GM12891 (cell line): ENCODE measurements around the gene APOE.

Source experiments
- PAX5 ChIP-seq: IDR thresholded peaks from 2 replicates; pipeline ENCODE4 v1.6.1; 2011; ENCODE audit warnings: low read length, moderate library complexity, mild to moderate bottlenecking; ENCODE audit not compliant: insufficient read depth, severe bottlenecking
- POLR2A ChIP-seq: IDR thresholded peaks from 2 replicates; pipeline ENCODE4 v1.6.1; 2011; ENCODE audit warnings: low read depth, low read length, control low read depth
- POLR2AphosphoS5 ChIP-seq: IDR thresholded peaks from 2 replicates; pipeline ENCODE4 v1.6.1; 2011; ENCODE audit warnings: low read depth, low read length, control low read depth
- TAF1 ChIP-seq: IDR thresholded peaks from 2 replicates; pipeline ENCODE4 v1.6.1; 2011; ENCODE audit warnings: low read depth, low read length, control low read depth

- 0 out of 2 replicates have a peak, but pooled peaks have one; percentile 41 for TF ChIP-seq POLR2A
- TF ChIP-seq POLR2AphosphoS5: peak; percentile 54; the same call in 1 of the 2 replicates
- TF ChIP-seq TAF1: 0 out of 2 replicates have a peak, but pooled peaks have one; percentile 36
- TF ChIP-seq PAX5: no peak
These were observed 38.2 kb downstream of the APOE start for GRCh38 chr19:44943801-44944249.
